Liver (tissue), 9 donors: ENCODE results near the gene INO80. TPM values are rescaled to one million over a fixed set of nuclear protein-coding genes. Genes with fewer than 3 reads are reported as not detected.

ENCODE experiments used
- DNase-seq: peaks from one replicate; pipeline ENCODE4 v3.0.0-alpha.2; 2017; ENCODE audit warnings: low spot score
- H3K27ac ChIP-seq, 2 donors: one replicate each; pipeline ENCODE4 v1.7.0; 2013; ENCODE audit warnings: inconsistent platforms in 2 of 2, low read length in 2 of 2, control low read depth in 1 of 2, low read depth in 1 of 2, mild to moderate bottlenecking in 1 of 2
- H3K27me3 ChIP-seq, 4 donors: one replicate each; pipeline versions ENCODE4 v1.6.1 to v1.7.0; 2013; ENCODE audit warnings: low read length in 3 of 4, inconsistent platforms in 1 of 4, mild to moderate bottlenecking in 1 of 4, moderate library complexity in 1 of 4; ENCODE audit not compliant: control insufficient read depth in 4 of 4, insufficient read depth in 4 of 4
- H3K36me3 ChIP-seq, 4 donors: one replicate each; pipeline versions ENCODE4 v1.6.1 to v1.7.0; 2013; ENCODE audit warnings: low read length in 3 of 4, mild to moderate bottlenecking in 3 of 4, low read depth in 1 of 4, moderate library complexity in 1 of 4; ENCODE audit not compliant: control insufficient read depth in 4 of 4, insufficient read depth in 3 of 4
- H3K4me1 ChIP-seq, 4 donors: one replicate each; pipeline versions ENCODE4 v1.6.1 to v1.7.0; 2013; ENCODE audit warnings: low read length in 3 of 4, mild to moderate bottlenecking in 3 of 4, moderate library complexity in 1 of 4; ENCODE audit not compliant: control insufficient read depth in 4 of 4, insufficient read depth in 4 of 4
- H3K4me3 ChIP-seq, 3 donors: one replicate each; pipeline versions ENCODE4 v1.6.1 to v1.7.0; 2013; ENCODE audit warnings: low read length in 3 of 3, control low read depth in 1 of 3, low read depth in 1 of 3, mild to moderate bottlenecking in 1 of 3
- H3K9ac ChIP-seq, 2 donors: one replicate each; pipeline ENCODE4 v1.7.0; 2013; ENCODE audit warnings: low read length in 2 of 2, mild to moderate bottlenecking in 2 of 2, moderate library complexity in 2 of 2, control low read depth in 1 of 2, low read depth in 1 of 2
- H3K9me3 ChIP-seq, 4 donors: one replicate each; pipeline versions ENCODE4 v1.6.1 to v1.7.0; 2013; ENCODE audit warnings: low read length in 3 of 4; ENCODE audit not compliant: control insufficient read depth in 4 of 4
- ATF3 ChIP-seq: IDR thresholded peaks from 2 replicates; pipeline ENCODE4 v1.6.1; 2016; ENCODE audit warnings: antibody characterized with exemption
- CTCF ChIP-seq: fragments of 150-350 bp; IDR thresholded peaks from 2 replicates; pipeline ENCODE4 v1.5.1; 2017; ENCODE audit warnings: improper control_type of control experiment, low read depth, low read length; ENCODE audit not compliant: missing input control
- EGR1 ChIP-seq, 2 donors: IDR thresholded peaks; 2 replicates each; pipeline ENCODE4 v1.6.1; 2016 to 2018; ENCODE audit warnings: antibody characterized with exemption in 2 of 2, low read depth in 2 of 2
- FOXA1 ChIP-seq: IDR thresholded peaks from 2 replicates; pipeline ENCODE4 v1.6.1; 2016; ENCODE audit warnings: antibody characterized with exemption
- FOXA2 ChIP-seq: IDR thresholded peaks from 2 replicates; pipeline ENCODE4 v1.6.1; 2016; ENCODE audit warnings: antibody characterized with exemption
- GABPA ChIP-seq, 2 donors: IDR thresholded peaks in 1 of 2; conservative IDR thresholded peaks in 1 of 2; 2 replicates each; pipeline ENCODE4 v1.6.1; 2016; ENCODE audit warnings: antibody characterized with exemption in 2 of 2, mild to moderate bottlenecking in 1 of 2, moderate library complexity in 1 of 2
- HNF4A ChIP-seq, 2 donors: conservative IDR thresholded peaks; 2 replicates each; pipeline ENCODE4 v1.6.1; 2016; ENCODE audit warnings: antibody characterized with exemption in 2 of 2, mild to moderate bottlenecking in 2 of 2
- HNF4G ChIP-seq: IDR thresholded peaks from 2 replicates; pipeline ENCODE4 v1.6.1; 2016; ENCODE audit warnings: antibody characterized with exemption
- JUND ChIP-seq, 2 donors: IDR thresholded peaks; 2 replicates each; pipeline ENCODE4 v1.6.1; 2016; ENCODE audit warnings: antibody characterized with exemption in 2 of 2
- NR2F2 ChIP-seq: IDR thresholded peaks from 2 replicates; pipeline ENCODE4 v1.6.1; 2016; ENCODE audit warnings: antibody characterized with exemption
- RAD21 ChIP-seq, 2 donors: IDR thresholded peaks; 2 replicates each; pipeline ENCODE4 v1.6.1; 2016; ENCODE audit warnings: antibody characterized with exemption in 2 of 2, mild to moderate bottlenecking in 2 of 2
- REST ChIP-seq: IDR thresholded peaks from 2 replicates; pipeline ENCODE4 v1.6.1; 2016; ENCODE audit warnings: antibody characterized with exemption, mild to moderate bottlenecking
- RXRA ChIP-seq, 2 donors: IDR thresholded peaks; 2 replicates each; pipeline ENCODE4 v1.6.1; 2017 to 2018; ENCODE audit warnings: antibody characterized with exemption in 2 of 2, mild to moderate bottlenecking in 1 of 2
- SP1 ChIP-seq: IDR thresholded peaks from 2 replicates; pipeline ENCODE4 v1.6.1; 2018; ENCODE audit warnings: antibody characterized with exemption, mild to moderate bottlenecking
- TAF1 ChIP-seq: conservative IDR thresholded peaks from 2 replicates; pipeline ENCODE4 v1.6.1; 2016; ENCODE audit warnings: antibody characterized with exemption, mild to moderate bottlenecking
- YY1 ChIP-seq: IDR thresholded peaks from 2 replicates; pipeline ENCODE4 v1.6.1; 2016; ENCODE audit warnings: antibody characterized with exemption, mild to moderate bottlenecking
- ZBTB33 ChIP-seq: IDR thresholded peaks from 2 replicates; pipeline ENCODE4 v1.6.1; 2016; ENCODE audit warnings: antibody characterized with exemption
- WGBS: extraction: QIAGEN DNeasy Blood & Tissue Kit; methylation state at CpG from one replicate; pipeline ENCODE4 v1.1.7; 2013; 5-methylcytosine and 5-hydroxymethylcytosine counted together
- polyA plus RNA-seq, 2 donors: library from polyadenylated mRNA; stranded (reverse) in 1 of 2; unstranded in 1 of 2; fragments of 200-250 nt in 1 of 2; fragments of >200 nt in 1 of 2; fragmentation: Nextera tagmentation in 1 of 2; extraction: Ambion mirVana in 1 of 2; gene quantifications; one replicate each; pipeline versions ENCODE4 v1.2.1 to v1.2.3, GENCODE V29; 2013 to 2015
- total RNA-seq, 2 donors: library from RNA; depleted of rRNA; stranded (reverse); fragments of >200 nt; gene quantifications; one replicate each; pipeline ENCODE4 v1.2.3, GENCODE V29; 2014
- donor health status: healthy.
- donor health status: healthy.
- donor health status: healthy.
- donor health status: healthy.
- donor health status: healthy.

INO80 gene
- total and polyA plus RNA-seq, 4 donors: 3.2 to 19.7 (median 9.4) TPM

- Histone ChIP-seq H3K4me3 (no peak overlapping the region), H3K36me3 (no peaks in the 10 kb centered on the region), H3K27ac (no peak overlapping the region), H3K9me3 (no peaks in the 10 kb centered on the region), H3K27me3 (no peaks in the 10 kb centered on the region), H3K4me1 (no peaks in the 10 kb centered on the region), H3K9ac (no peak overlapping the region)
- WGBS: 83% methylated on average over 1 of the region's 1 CpG
- DNase-seq: no peak
- TF ChIP-seq RXRA (IDR thresholded peaks at IDR 0.05) (no peak), ATF3 (no peak), NR2F2 (no peak), SP1 (no peak), RAD21 (IDR thresholded peaks at IDR 0.05) (no peak), FOXA1 (no peak), TAF1 (no peak), FOXA2 (no peak), HNF4G (no peak), HNF4A (conservative IDR thresholded peaks at IDR 0.05) (no peak), GABPA (IDR thresholded peaks at IDR 0.05 in 1 of 2, conservative IDR thresholded peaks at IDR 0.05 in 1 of 2) (no peak), JUND (IDR thresholded peaks at IDR 0.05) (no peak)
These were observed 45.7 kb upstream of the INO80 start for GRCh38 chr15:41161736-41162135.

GRCh38 chr15:41161336-41161735 lies 45.3 kb upstream of the INO80 start:
- Histone ChIP-seq H3K4me3 (no peak overlapping the region), H3K9me3 (no peaks in the 10 kb centered on the region), H3K4me1 (no peaks in the 10 kb centered on the region), H3K27ac (no peak overlapping the region), H3K36me3 (no peaks in the 10 kb centered on the region), H3K9ac (no peak overlapping the region), H3K27me3 (no peaks in the 10 kb centered on the region)
- TF ChIP-seq EGR1 (IDR thresholded peaks at IDR 0.05; ENCODE audit: low read depth in 2 of 2) (no peak), FOXA2 (no peak), RAD21 (IDR thresholded peaks at IDR 0.05) (no peak), NR2F2 (no peak), CTCF (no peak), YY1 (no peak), RXRA (IDR thresholded peaks at IDR 0.05) (no peak), REST (no peak), HNF4G (no peak), GABPA (IDR thresholded peaks at IDR 0.05 in 1 of 2, conservative IDR thresholded peaks at IDR 0.05 in 1 of 2) (no peak), SP1 (no peak), JUND (IDR thresholded peaks at IDR 0.05) (no peak), FOXA1 (no peak), ZBTB33 (no peak), TAF1 (no peak)
- no peak for DNase-seq
- 83% methylated on average over 6 of the region's 6 CpGs for WGBS
